Renal cortex interstitium (tissue), 15 donors: ENCODE results near the gene CDH3. TPM values are rescaled to one million over a fixed set of nuclear protein-coding genes. Genes with fewer than 3 reads are reported as not detected.

Experiments used
- DNase-seq, 11 donors: peaks; one replicate each; pipeline ENCODE4 v3.0.0-alpha.2; 2013; ENCODE audit warnings: low read depth in 9 of 11, low spot score in 4 of 11; ENCODE audit errors: extremely low read depth in 1 of 11
- long read RNA-seq, 16 experiments: transcript quantifications; one replicate each; lab custom pipeline, GENCODE V29; 2026
- polyA plus RNA-seq, 3 donors: library from polyadenylated mRNA; unstranded; fragments of 120-200 nt; gene quantifications; one replicate each; pipeline ENCODE4 v1.2.1, GENCODE V29; 2013; ENCODE audit not compliant: insufficient read length in 3 of 3

Gene CDH3
- polyA plus RNA-seq = 10 to 100 TPM; 55.9 to 63.0 (median 60.3) TPM
- long read RNA-seq, donor 1, full-length matches to known transcripts = 3 of 14 reads
- long read RNA-seq, donor 1, partial matches to known transcripts = 11 of 14 reads
- long read RNA-seq, donor 1, other reads (novel, unspliced or antisense) = 0 of 14 reads
- long read RNA-seq, donor 2, partial matches to known transcripts = 0 of 2 reads
- long read RNA-seq, donor 2, other reads (novel, unspliced or antisense) = 0 of 2 reads
- long read RNA-seq, donor 3, full-length matches to known transcripts = 2 of 26 reads
- long read RNA-seq, donor 3, partial matches to known transcripts = 24 of 26 reads
- long read RNA-seq, donor 3, other reads (novel, unspliced or antisense) = 0 of 26 reads
- long read RNA-seq, donor 4, full-length matches to known transcripts = 1 of 15 reads
- long read RNA-seq, donor 4, partial matches to known transcripts = 14 of 15 reads
- long read RNA-seq, donor 4, other reads (novel, unspliced or antisense) = 0 of 15 reads
- long read RNA-seq, donor 5 = 0 reads
- long read RNA-seq, donor 6, full-length matches to known transcripts = 6 of 11 reads
- long read RNA-seq, donor 6, partial matches to known transcripts = 5 of 11 reads
- long read RNA-seq, donor 6, other reads (novel, unspliced or antisense) = 0 of 11 reads
- long read RNA-seq, donor 7, partial matches to known transcripts = 10 of 13 reads
- long read RNA-seq, donor 7, other reads (novel, unspliced or antisense) = 0 of 13 reads
- long read RNA-seq, donor 8 = 0 reads
- long read RNA-seq, donor 9, partial matches to known transcripts = 0 of 1 reads
- long read RNA-seq, donor 9, other reads (novel, unspliced or antisense) = 0 of 1 reads
- long read RNA-seq, donor 10, full-length matches to known transcripts = 9 of 9 reads
- long read RNA-seq, donor 10, partial matches to known transcripts = 0 of 9 reads
- long read RNA-seq, donor 10, other reads (novel, unspliced or antisense) = 0 of 9 reads
- long read RNA-seq, donor 11, full-length matches to known transcripts = 5 of 12 reads
- long read RNA-seq, donor 11, partial matches to known transcripts = 7 of 12 reads
- long read RNA-seq, donor 11, other reads (novel, unspliced or antisense) = 0 of 12 reads
- long read RNA-seq, donor 12, full-length matches to known transcripts = 5 of 5 reads
- long read RNA-seq, donor 12, partial matches to known transcripts = 0 of 5 reads
- long read RNA-seq, donor 12, other reads (novel, unspliced or antisense) = 0 of 5 reads
- long read RNA-seq, donor 13 = 0 reads
- long read RNA-seq, donor 14, full-length matches to known transcripts = 5 of 5 reads
- long read RNA-seq, donor 14, partial matches to known transcripts = 0 of 5 reads
- long read RNA-seq, donor 14, other reads (novel, unspliced or antisense) = 0 of 5 reads
- long read RNA-seq, donor 15, full-length matches to known transcripts = 1 of 1 reads
- long read RNA-seq, donor 15, partial matches to known transcripts = 0 of 1 reads
- long read RNA-seq, donor 15, other reads (novel, unspliced or antisense) = 0 of 1 reads
- long read RNA-seq, donor 16, full-length matches to known transcripts = 12 of 30 reads
- long read RNA-seq, donor 16, partial matches to known transcripts = 18 of 30 reads
- long read RNA-seq, donor 16, other reads (novel, unspliced or antisense) = 0 of 30 reads

GRCh38 chr16:68644715-68645493, at the start of gene CDH3:
CDH3 (plus strand) TSS chr16:68645310; CDS start chr16:68645380, 70 bp downstream.
- no peak for DNase-seq

- no peak for DNase-seq
These were observed 48.8 kb upstream of the CDH3 start for GRCh38 chr16:68596266-68596665.

DNA sequence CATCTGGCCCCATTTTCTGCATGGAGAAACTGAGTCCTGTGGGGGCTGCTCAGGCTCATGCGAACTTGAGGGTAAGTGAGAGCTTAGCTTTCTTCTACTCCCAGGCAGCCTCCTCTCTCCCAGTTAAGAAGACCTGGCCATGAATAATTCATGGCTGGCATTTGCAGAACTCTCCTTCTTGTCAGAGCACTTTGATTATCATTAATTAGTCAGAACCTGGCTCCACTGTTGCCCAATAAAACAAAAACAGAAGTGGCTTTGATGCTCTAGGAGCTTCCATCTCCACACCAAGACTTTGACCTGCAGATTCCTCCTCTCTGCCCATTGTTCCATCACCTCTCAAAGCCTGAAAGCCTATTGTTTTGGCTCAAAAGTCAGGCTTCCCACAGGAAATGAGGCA, 45.5 kb upstream of the CDH3 start:
- DNase-seq = no peak

DNA sequence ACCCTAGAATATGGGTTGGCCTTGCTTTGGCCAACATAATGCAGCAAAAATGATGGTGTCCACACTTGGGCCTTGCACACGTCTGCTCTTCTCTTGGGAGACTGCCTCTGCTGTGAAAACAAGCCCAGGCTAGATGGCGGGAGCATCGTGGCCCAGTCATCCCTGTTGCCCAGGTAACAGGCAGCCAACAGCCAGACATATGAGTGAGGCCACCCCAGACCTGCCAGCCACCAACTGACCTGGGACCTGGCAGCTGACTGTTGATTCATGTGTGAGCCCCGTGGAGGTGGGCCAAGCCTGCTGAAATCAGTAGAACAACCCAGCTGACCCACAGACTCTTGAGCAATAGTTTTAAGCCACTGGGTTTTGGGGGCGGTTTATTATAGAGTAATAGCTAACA, 39.4 kb upstream of the CDH3 start:
- no peak for DNase-seq

DNA sequence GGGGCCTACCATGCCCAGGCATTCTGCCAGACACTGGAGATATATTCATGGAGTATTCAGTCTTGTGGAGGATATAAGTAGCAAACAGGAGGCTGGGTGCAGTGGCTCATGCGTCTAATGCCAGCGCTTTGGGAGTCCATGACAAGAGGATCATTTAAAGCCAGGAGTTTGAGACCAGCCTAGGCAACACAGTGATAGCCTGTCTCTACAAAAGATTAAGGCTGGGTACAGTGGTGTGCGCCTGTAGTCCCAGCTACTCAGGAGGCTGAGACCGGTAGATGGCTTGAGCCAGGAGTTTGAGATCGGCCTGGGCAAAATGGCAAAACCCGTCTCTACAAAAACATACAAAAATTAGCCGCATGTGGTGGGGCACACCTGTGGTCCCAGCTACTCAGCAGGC, 37.7 kb upstream of the CDH3 start:
- DNase-seq = no peak

- DNase-seq = no peak
These were observed 36.8 kb upstream of the CDH3 start for GRCh38 chr16:68608330-68608729.

GRCh38 chr16:68612996-68613395, 32.1 kb upstream of the CDH3 start:
- no peak for DNase-seq

- no peak for DNase-seq
These were observed 27.4 kb upstream of the CDH3 start for GRCh38 chr16:68617734-68618133.

GRCh38 chr16:68626557-68626956, 18.6 kb upstream of the CDH3 start:
- no peak for DNase-seq

GRCh38 chr16:68627951-68628425, 17.1 kb upstream of the CDH3 start:
- DNase-seq = no peak

DNA sequence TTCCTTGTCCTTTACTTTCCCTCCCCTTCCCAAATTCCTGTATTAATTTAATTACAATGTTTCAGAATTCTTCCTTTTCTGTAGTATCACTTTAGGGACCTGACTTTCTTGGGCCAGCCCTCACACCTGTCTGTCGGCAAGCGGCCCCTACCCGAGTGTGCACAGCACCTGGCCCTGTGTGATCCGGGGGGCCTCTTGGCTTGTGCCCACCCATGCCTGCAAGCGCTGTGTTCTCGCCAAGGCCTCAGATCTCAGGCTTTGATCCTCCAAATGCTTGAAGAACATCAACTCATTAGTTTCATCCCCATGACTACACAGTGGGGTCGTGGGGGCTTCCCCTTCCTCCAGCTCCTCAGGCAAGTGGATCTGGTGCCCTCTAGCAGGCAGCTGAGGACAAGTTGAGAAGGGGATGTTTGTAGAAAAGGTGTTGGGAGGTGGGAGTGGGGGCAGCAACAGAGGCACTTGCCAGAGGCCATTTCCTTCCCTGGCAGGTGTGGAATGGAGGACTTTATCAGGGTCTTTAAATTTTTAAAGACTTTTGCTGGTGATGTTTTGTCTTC, 15.7 kb upstream of the CDH3 start:
- DNase-seq = no peak

GRCh38 chr16:68636064-68636560, 9.0 kb upstream of the CDH3 start:
- no peak for DNase-seq

- DNase-seq = no peak
These were observed 8.3 kb upstream of the CDH3 start for GRCh38 chr16:68636818-68637217.

GRCh38 chr16:68640972-68641371, 4.1 kb upstream of the CDH3 start:
- no peak for DNase-seq

- DNase-seq = no peak
These were observed 3.1 kb upstream of the CDH3 start for GRCh38 chr16:68642047-68642435.

DNA sequence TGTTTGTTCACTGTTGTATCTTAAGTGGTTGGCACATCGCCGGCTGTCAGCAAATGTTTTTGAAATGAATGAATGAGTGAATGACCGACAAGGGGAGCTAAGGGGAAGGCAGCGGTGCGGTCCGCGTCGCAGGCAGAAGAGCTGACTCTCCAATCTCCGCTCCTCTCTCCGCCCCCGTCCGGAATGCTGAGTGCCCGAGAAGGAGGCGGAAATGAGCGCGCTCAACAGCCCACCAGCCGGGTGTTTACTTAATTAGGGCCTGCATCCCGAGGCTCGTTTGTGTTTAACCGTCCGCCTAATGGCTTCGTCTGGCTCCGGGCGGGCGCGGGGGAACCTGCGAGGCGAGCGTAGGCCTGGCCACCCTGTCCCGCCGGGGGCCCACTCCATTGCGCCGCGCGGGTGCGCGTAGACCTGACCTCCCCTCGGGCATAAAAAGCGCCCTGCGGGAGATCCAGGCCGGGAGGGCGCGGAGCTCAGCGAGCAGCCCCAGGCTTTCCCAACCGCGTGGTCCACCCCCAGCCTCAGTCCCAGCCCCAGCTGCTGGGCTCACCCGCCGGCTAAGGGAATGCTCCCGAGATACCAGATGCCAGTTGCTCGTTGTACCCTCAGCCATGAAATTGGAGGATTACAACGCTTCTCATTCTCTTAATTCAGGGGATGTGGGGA, 2.5 kb upstream of the CDH3 start:
- DNase-seq = peak in 5 of 11 donors; percentile 46 to 70 (median 56)

DNA sequence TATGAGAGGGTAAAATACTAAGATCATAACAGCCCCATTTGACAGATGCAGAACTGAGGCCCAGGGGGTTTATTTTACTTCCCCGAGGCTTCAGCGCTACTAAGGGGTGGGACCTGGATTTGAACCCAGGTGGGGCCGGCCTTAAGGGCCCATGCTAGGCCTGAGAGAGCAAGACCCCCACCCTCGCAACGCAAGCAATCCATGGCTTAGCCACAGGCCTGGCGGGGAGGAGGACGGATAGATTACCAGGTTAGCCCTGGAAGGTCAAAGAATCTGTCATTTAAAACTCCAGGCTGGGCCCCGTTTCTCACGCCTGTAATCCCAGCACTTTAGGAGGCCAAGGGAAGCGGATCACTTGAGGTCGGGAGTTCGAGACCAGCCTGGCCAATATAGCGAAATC, 1.9 kb upstream of the CDH3 start:
- DNase-seq = no peak
